ENCODE measurements around the gene EEFSEC. TPM values are rescaled to one million over a fixed set of nuclear protein-coding genes. Genes with fewer than 3 reads are reported as not detected.

Gene EEFSEC
- total RNA-seq, 1 donor: 5.1 TPM

GRCh38 chr3:128388932-128389331 lies 235.7 kb downstream of the EEFSEC start:
- H3K36me3 ChIP-seq (ENCODE audit: insufficient read depth, low read length): no peaks in the 10 kb centered on the region
- H3K79me2 ChIP-seq (ENCODE audit: insufficient read depth, low read length): no peaks in the 10 kb centered on the region
- no peak overlapping the region for H3K27ac ChIP-seq (ENCODE audit: low read depth, low read length)
- H3K27me3 ChIP-seq (ENCODE audit: insufficient read depth, low read length): no peaks in the 10 kb centered on the region
- TF ChIP-seq, protein P1, sequence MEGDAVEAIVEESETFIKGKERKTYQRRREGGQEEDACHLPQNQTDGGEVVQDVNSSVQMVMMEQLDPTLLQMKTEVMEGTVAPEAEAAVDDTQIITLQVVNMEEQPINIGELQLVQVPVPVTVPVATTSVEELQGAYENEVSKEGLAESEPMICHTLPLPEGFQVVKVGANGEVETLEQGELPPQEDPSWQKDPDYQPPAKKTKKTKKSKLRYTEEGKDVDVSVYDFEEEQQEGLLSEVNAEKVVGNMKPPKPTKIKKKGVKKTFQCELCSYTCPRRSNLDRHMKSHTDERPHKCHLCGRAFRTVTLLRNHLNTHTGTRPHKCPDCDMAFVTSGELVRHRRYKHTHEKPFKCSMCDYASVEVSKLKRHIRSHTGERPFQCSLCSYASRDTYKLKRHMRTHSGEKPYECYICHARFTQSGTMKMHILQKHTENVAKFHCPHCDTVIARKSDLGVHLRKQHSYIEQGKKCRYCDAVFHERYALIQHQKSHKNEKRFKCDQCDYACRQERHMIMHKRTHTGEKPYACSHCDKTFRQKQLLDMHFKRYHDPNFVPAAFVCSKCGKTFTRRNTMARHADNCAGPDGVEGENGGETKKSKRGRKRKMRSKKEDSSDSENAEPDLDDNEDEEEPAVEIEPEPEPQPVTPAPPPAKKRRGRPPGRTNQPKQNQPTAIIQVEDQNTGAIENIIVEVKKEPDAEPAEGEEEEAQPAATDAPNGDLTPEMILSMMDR (IDR thresholded peaks at IDR 0.05; ENCODE audit: extremely low read depth, low read depth, low read length): no peak
- H3K4me3 ChIP-seq (ENCODE audit: insufficient read depth, low read length): no peak overlapping the region
- H3K4me2 ChIP-seq (ENCODE audit: insufficient read depth, low read length): no peak overlapping the region
- peaks cover 36% of the 10 kb centered on the region for H4K20me1 ChIP-seq (ENCODE audit: insufficient read depth, low read length)
- no peak overlapping the region for H2AFZ ChIP-seq (ENCODE audit: low read length)
- H3K4me1 ChIP-seq (ENCODE audit: insufficient read depth, low read length): peaks cover 8% of the 10 kb centered on the region
- DNase-seq (ENCODE audit: insufficient read length, low spot score, missing footprints): no peak
- H3K9me3 ChIP-seq (ENCODE audit: low read depth, low read length): no peaks in the 10 kb centered on the region

DNA sequence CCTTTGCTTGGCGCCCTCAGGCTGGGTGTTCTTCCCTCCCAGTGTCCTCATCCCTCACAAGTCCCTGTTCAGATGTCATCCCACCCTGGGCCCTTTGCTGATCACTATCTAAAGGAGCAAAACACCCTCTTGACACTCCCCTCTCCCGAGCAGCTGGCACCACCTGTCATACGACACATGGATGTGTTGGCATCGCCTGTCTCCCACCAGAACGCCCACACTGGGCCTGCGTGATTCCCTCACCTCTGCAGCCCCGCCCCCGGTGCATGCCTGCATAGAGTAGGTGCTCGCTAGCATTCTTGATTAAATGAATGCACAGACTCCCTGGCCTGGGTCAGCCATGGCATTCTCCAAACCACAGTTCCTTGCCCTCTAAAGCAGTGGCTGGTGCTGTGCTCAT lies 237.6 kb downstream of the EEFSEC start:
- DNase-seq (ENCODE audit: insufficient read length, low spot score, missing footprints): no peak
- Histone ChIP-seq H3K27ac (ENCODE audit: low read depth, low read length) (no peak overlapping the region), H3K9me3 (ENCODE audit: low read depth, low read length) (no peaks in the 10 kb centered on the region), H3K4me3 (ENCODE audit: insufficient read depth, low read length) (no peak overlapping the region), H2AFZ (ENCODE audit: low read length) (no peak overlapping the region), H3K36me3 (ENCODE audit: insufficient read depth, low read length) (no peaks in the 10 kb centered on the region), H4K20me1 (ENCODE audit: insufficient read depth, low read length) (peaks cover 20% of the 10 kb centered on the region), H3K4me2 (ENCODE audit: insufficient read depth, low read length) (no peak overlapping the region), H3K4me1 (ENCODE audit: insufficient read depth, low read length) (peaks cover under 1% of the 10 kb centered on the region), H3K79me2 (ENCODE audit: insufficient read depth, low read length) (no peaks in the 10 kb centered on the region), H3K27me3 (ENCODE audit: insufficient read depth, low read length) (no peaks in the 10 kb centered on the region)
- TF ChIP-seq, protein P1 (IDR thresholded peaks at IDR 0.05; ENCODE audit: extremely low read depth, low read depth, low read length): no peak

- no peak for DNase-seq (ENCODE audit: insufficient read length, low spot score, missing footprints)
- H3K4me1 ChIP-seq (ENCODE audit: insufficient read depth, low read length): no peaks in the 10 kb centered on the region
- no peak overlapping the region for H3K4me2 ChIP-seq (ENCODE audit: insufficient read depth, low read length)
- H3K79me2 ChIP-seq (ENCODE audit: insufficient read depth, low read length): no peaks in the 10 kb centered on the region
- no peak overlapping the region for H3K4me3 ChIP-seq (ENCODE audit: insufficient read depth, low read length)
- TF ChIP-seq, protein P1 (IDR thresholded peaks at IDR 0.05; ENCODE audit: extremely low read depth, low read depth, low read length): no peak
- H4K20me1 ChIP-seq (ENCODE audit: insufficient read depth, low read length): peaks cover 14% of the 10 kb centered on the region
- no peaks in the 10 kb centered on the region for H3K36me3 ChIP-seq (ENCODE audit: insufficient read depth, low read length)
- no peaks in the 10 kb centered on the region for H3K9me3 ChIP-seq (ENCODE audit: low read depth, low read length)
- no peaks in the 10 kb centered on the region for H3K27me3 ChIP-seq (ENCODE audit: insufficient read depth, low read length)
- H3K27ac ChIP-seq (ENCODE audit: low read depth, low read length): no peak overlapping the region
- H2AFZ ChIP-seq (ENCODE audit: low read length): no peak overlapping the region
Measured at GRCh38 chr3:128392021-128392420, 238.7 kb downstream of the EEFSEC start.

- no peak overlapping the region for H2AFZ ChIP-seq (ENCODE audit: low read length)
- H3K27me3 ChIP-seq (ENCODE audit: insufficient read depth, low read length): no peaks in the 10 kb centered on the region
- H3K4me3 ChIP-seq (ENCODE audit: insufficient read depth, low read length): no peak overlapping the region
- no peak overlapping the region for H3K27ac ChIP-seq (ENCODE audit: low read depth, low read length)
- no peak overlapping the region for H3K4me2 ChIP-seq (ENCODE audit: insufficient read depth, low read length)
- no peaks in the 10 kb centered on the region for H3K79me2 ChIP-seq (ENCODE audit: insufficient read depth, low read length)
- H3K36me3 ChIP-seq (ENCODE audit: insufficient read depth, low read length): no peaks in the 10 kb centered on the region
- no peaks in the 10 kb centered on the region for H3K9me3 ChIP-seq (ENCODE audit: low read depth, low read length)
- TF ChIP-seq, protein P1 (IDR thresholded peaks at IDR 0.05; ENCODE audit: extremely low read depth, low read depth, low read length): no peak
- no peaks in the 10 kb centered on the region for H3K4me1 ChIP-seq (ENCODE audit: insufficient read depth, low read length)
- H4K20me1 ChIP-seq (ENCODE audit: insufficient read depth, low read length): peaks cover 5% of the 10 kb centered on the region
- DNase-seq (ENCODE audit: insufficient read length, low spot score, missing footprints): no peak
Measured at GRCh38 chr3:128392818-128393544, 239.7 kb downstream of the EEFSEC start.
